Left colon (tissue), 2 donors: Measurements from ENCODE around the gene TNFSF13. TPM values are rescaled to one million over a fixed set of nuclear protein-coding genes. Genes with fewer than 3 reads are reported as not detected.

Experiments
- ATAC-seq: fragments of 200-7000 bp; cut with Tn5 transposase; one replicate; pipeline ENCODE4 v1.9.1; 2020; ENCODE audit warnings: mild to moderate bottlenecking, moderate library complexity
- DNase-seq, 2 donors: peaks; one replicate each; pipeline ENCODE4 v3.0.0-alpha.2; 2020
- intact Hi-C, 2 donors: fragments of 100-400 bp; cut with DNase I in 1 of 2; cut with micrococcal nuclease in 1 of 2; formaldehyde crosslinking; loops; one replicate each; pipeline versions ENCODE4 v1.11.2 to v1.14.0; 2022; cut with DNase I, micrococcal nuclease
- total RNA-seq, 2 donors: library from RNA; stranded (reverse); fragmentation: NEBNext Ultra II Directional; extraction: Animal tissue kit (Norgen Biotek cat#: 25700); gene quantifications; one replicate each; pipeline ENCODE4 v1.2.1, GENCODE V29; 2021
- donor health status: DM: no; HTN: no; CAD: no.
- donor health status: DM: yes; HTN: yes; CAD: no.

The TNFSF13 gene
- total RNA-seq, 2 donors from 2014 or later, result 77.2 to 121 TPM

DNA sequence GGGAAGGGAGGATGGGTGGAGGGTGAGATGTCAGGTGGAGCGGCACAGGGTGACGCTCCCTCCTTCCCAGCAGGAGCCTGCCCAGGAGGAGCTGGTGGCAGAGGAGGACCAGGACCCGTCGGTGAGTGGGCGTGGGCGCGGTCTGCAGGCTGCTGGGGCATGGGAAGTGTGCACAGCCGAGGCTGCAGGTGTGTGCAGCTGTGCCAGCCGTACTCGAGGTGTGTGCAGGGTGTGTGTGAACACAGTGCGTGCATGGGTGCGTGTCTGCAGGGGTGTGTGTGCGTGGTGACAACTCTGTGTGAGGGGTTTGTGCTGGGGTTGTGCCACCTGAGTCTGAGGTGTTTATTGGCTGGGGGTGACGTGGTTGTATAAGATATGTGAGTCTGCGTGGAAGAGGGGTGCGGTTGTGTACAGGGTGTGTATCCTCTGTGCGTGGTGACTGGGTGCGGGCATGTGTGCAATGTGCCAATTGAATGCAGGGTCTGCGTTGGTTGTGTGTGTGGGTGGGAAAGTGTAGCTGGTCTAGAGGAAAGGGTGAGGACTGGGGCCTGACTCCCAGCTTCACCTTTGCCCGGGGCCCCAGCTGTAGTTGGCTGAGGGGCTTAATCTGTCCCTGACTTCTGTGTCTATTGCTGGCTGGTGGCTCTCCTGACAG, 9.0 kb upstream of the TNFSF13 start:
- intact Hi-C loops, result no loop called here
- ATAC-seq, result peak; percentile 74
- DNase-seq, result peak; percentile 63 to 72

DNA sequence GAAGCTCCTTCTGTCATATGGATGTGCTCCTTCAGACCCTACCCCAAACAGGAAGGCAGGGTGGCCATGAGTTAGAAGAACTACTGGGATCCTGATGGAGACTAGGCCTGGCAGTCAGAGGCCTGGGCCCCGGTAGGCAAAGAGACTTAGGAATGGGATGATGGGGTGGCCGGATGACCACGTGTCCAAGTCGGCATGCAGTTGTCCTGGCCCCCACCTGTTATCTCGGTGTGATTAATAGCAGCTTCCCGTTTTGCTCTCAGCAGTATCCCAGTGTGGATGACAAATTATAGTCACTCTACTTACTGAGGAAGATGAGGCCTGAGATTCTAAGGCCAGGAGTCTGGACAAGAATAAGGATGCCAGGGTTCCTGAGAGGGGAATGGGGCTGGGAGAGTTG, 8.2 kb upstream of the TNFSF13 start:
- intact Hi-C loops, result no loop called here
- ATAC-seq, result no peak
- no peak for DNase-seq

DNA sequence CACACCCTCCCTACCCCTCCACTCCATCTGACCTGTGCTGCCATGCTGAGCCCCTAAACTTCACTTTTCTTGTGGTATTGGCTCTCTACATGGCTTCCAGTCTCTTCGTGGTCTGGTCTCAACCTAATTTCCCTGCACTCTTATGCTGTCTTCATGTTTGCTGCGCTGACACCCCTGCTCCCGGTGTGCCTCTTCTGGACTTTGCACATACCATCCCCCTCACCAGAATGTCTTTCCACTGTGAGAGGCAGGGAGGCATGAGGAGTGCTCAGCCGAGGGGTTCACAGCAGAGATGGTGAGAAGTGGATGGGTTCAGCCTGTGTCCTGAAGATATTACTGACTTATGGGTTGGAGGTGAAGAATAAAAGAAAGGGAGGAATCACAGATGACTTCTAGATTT, 7.2 kb upstream of the TNFSF13 start:
- intact Hi-C loops, result no loop called here
- ATAC-seq (no peak), DNase-seq (no peak)

DNA sequence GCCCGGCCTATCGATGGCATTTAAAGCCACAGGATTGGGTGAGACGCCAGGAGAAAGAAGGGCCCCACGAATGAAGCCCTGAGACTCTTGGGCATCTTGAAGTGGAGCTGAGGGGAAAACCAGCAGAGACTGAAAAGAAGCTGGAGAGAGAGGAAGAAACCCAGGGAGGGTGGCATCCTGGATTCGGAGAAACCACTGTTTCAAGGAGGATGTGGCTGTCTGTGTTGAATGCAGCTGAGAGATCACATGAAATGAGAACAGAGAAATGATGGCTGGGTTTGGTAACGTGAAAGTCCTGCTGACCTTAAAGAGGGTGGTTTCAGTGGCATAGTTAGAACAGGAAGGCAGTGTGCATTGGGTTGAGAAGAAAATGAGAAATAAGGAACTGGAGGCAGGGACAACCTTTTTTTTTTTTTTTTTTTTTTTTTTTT, 5.9 kb upstream of the TNFSF13 start:
- intact Hi-C loops, result no loop called here
- no peak for ATAC-seq
- no peak for DNase-seq

DNA sequence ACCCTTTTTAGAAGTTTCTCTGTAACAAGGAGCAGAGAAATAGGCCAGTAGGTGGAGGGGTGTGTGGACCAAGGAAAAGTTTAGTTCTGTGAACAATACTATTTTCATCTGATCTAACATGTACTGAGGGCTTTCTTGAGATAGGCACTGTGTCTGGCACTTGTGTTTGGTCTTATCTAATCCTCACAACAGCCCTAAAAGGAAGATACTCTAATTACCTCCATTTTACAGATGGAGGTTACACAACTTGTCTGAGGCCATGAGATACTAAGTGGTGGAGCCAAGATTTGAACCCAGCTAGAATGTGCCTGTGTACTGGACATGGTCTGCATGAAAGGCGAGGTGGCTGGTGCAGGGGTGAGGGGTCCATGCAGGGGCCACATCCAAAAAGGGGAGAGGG, 5.2 kb upstream of the TNFSF13 start:
- intact Hi-C loops, result no loop called here
- DNase-seq (no peak), ATAC-seq (no peak)

DNA sequence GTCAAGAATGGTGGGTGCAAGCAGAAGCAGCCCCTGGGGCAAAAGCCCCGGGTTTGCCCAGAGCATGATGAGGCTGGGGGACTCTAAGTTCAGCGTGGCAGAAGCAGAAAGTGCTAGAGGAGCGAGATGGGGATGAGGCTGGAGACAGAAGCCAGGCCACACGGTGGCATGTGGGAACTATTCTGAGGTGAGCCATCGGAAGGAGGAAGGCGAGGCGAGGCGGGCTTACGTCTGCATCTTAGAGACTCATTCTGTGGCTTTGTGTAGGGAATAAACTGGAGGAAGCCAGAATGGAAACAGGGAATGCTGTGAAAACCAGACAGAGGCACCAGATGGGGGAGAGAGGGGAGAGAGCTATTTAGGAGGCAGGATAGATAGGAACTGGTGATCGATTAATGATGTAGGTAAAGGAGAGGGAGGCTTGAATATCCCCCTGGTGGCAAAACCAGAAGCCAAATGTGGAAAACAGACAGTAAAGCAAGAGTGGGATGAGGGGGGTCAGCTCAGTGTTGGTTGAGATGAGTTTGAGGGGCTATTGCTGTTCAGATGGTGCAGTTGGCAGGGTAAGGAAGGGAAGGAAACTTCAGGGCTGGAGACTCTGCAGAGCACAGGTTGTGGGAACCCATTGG, 3.1 kb upstream of the TNFSF13 start:
- DNase-seq (no peak), ATAC-seq (no peak)
- intact Hi-C loops, result no loop called here

DNA sequence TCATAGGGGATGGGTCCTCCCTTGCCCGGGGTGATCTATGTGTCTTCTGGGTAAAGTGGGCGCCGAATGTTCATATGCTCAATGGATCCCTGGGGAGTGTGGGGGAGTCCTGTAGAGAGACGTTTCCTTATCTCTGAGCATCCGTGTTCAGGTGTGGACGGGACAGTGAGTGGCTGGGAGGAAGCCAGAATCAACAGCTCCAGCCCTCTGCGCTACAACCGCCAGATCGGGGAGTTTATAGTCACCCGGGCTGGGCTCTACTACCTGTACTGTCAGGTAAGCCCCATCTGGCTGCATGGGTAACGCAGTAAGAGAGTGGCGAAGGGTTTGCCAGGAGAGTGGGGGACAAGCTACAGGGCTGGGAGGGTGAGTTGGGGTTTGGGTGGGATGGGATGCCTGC, 1.9 kb upstream of the TNFSF13 start:
- intact Hi-C loops, result no loop called here
- DNase-seq (peak; percentile 72 to 76), ATAC-seq (peak; percentile 40)

DNA sequence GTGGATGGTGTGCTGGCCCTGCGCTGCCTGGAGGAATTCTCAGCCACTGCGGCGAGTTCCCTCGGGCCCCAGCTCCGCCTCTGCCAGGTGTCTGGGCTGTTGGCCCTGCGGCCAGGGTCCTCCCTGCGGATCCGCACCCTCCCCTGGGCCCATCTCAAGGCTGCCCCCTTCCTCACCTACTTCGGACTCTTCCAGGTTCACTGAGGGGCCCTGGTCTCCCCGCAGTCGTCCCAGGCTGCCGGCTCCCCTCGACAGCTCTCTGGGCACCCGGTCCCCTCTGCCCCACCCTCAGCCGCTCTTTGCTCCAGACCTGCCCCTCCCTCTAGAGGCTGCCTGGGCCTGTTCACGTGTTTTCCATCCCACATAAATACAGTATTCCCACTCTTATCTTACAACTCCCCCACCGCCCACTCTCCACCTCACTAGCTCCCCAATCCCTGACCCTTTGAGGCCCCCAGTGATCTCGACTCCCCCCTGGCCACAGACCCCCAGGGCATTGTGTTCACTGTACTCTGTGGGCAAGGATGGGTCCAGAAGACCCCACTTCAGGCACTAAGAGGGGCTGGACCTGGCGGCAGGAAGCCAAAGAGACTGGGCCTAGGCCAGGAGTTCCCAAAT, 1.3 kb upstream of the TNFSF13 start:
- ATAC-seq (peak; percentile 46), DNase-seq (peak; percentile 68 to 83)
- intact Hi-C loops, result no loop called here

DNA sequence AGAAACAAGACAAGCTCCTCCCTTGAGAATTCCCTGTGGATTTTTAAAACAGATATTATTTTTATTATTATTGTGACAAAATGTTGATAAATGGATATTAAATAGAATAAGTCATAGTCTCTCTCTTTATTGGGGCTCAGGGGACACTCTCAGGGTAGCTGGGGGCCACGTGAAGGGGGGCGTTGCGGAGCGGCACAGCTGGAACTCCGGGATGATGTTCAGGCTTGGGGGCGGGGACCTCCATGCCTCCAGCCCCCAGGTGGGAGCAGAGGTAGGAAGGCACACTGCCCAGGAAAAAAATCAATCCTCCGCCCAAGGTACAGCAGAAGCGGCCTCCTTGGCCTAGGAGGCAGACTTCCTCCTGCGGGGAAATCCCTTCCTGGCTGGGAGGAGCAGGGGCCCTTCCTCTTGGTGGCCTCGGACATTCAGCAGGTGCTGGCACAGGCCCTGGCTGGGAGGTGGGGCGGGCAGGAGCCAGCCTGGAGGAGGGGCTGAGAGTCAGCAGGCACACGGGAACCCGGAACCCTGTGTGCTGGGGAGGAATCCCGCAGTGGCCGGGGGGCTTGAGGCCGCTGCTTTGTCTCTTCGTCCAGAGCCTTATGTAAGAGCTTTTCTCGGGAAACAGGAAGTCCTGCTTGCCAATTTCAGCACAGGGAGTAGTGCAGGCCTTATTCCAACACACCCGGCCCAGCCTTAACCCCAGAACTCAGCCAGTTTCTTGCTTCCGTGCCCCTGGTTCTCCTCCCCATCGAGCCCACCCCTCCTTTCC, 591 bp upstream of the TNFSF13 start:
- intact Hi-C loops, result no loop called here
- ATAC-seq, result peak; percentile 67
- peak; percentile 91 to 97 for DNase-seq

DNA sequence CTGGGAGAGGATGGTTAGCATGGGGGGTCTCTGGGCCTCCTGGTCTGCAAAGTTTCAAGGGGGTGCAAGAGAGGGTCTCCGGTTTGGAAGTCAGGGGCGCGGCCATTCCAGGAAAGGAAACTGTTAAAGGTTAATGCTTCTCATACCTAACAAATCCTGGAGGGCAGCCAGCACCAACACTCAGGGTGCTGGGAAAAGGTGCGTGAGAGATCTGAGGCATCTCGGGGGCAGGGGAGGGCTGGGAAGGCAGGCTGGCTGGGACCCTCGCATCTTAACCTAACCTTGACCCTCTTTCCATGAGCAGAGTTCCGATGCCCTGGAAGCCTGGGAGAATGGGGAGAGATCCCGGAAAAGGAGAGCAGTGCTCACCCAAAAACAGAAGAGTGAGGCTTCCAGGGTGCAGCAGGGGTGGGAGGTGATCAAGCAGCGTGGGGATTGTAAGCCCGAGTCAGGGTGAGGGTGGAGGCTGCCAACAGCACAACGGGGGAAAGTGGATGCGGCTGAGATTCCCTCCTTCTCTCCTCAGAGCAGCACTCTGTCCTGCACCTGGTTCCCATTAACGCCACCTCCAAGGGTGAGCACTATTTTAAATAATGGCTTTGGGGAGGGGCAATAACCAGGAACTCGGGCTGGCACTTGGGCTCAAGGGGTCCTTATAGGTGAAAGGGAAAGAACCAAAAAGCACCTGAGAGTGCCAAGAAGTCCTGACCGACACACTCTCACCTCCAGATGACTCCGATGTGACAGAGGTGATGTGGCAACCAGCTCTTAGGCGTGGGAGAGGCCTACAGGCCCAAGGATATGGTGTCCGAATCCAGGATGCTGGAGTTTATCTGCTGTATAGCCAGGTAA, 996 bp downstream of the TNFSF13 start:
- intact Hi-C loops, result loop anchor here in 1 of 2 donors (2.0 kb wide), 1 partner anchor 45 kb away; no protein-coding TSS in a partner anchor
- ATAC-seq (no peak), DNase-seq (peak; percentile 71 to 80)

DNA sequence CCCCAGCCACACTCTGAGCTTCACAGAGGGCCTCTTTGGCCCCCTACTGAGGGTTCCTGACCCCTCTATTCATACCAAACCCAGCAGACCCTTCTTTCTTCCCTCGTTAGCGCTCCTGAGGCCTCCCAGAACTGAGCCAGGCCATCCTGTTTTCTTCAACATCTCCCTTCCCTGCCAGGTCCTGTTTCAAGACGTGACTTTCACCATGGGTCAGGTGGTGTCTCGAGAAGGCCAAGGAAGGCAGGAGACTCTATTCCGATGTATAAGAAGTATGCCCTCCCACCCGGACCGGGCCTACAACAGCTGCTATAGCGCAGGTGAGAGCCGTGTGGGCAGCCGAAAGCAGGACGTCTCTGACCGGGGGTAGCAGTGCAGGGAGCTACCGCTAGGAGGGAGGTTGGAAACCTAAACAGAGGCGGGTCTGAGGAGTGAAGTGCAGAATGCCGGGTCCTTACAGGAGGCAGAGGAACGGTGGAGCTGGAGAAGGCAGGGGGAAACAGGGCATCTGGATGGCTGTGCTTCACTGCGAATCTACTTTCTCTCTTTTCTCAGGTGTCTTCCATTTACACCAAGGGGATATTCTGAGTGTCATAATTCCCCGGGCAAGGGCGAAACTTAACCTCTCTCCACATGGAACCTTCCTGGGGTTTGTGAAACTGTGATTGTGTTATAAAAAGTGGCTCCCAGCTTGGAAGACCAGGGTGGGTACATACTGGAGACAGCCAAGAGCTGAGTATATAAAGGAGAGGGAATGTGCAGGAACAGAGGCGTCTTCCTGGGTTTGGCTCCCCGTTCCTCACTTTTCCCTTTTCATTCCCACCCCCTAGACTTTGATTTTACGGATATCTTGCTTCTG, 1.9 kb downstream of the TNFSF13 start:
- DNase-seq, result peak; percentile 80 to 88
- ATAC-seq, result peak; percentile 41
- intact Hi-C loops, result loop anchor here in 1 of 2 donors (2.0 kb wide), 1 partner anchor 46 kb away; no protein-coding TSS in a partner anchor

DNA sequence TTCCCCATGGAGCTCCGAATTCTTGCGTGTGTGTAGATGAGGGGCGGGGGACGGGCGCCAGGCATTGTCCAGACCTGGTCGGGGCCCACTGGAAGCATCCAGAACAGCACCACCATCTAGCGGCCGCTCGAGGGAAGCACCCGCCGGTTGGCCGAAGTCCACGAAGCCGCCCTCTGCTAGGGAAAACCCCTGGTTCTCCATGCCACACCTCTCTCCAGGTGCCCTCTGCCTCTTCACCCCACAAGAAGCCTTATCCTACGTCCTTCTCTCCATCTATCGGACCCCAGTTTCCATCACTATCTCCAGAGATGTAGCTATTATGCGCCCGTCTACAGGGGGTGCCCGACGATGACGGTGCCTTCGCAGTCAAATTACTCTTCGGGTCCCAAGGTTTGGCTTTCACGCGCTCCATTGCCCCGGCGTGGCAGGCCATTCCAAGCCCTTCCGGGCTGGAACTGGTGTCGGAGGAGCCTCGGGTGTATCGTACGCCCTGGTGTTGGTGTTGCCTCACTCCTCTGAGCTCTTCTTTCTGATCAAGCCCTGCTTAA, 2.6 kb downstream of the TNFSF13 start:
- peak; percentile 57 for ATAC-seq
- DNase-seq, result peak; percentile 94 to 96
- intact Hi-C loops, result loop anchor here in 1 of 2 donors (2.0 kb wide), 1 partner anchor 46 kb away; no protein-coding TSS in a partner anchor

DNA sequence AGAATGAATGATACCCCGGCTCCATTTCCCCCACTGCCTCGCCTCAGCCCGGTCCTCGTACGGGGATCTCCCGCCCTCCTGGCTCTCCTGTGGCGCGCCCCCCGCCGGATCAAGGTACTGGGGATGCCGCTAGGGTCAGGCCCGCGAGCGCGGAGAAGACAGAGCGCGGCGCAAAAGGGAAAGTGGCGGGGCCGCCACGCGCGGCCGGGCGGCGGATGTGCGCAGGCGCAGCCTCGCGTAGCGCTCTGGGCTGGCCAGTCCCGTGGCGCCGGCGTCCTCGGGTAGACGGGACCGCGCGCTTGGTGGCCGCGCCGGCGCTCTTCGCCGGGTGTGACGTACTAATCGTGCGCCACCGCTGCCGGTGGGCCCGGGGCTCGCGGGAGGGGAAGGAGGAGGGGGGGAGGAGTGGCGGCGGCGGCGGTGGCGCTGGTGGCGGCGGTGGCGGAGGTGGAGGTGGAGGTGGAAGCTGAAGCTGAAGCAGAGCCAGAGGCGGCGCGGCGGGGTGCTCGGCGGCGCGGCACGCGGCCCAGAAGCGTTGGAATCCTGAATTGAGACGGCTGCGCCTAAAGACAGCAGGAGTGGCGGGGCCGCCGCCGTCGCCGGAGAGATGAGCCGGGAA, 3.1 kb downstream of the TNFSF13 start, which contains the start of gene SENP3:
Gene SENP3, plus strand, starts transcription at position 331 of the 619 bp plus-strand sequence. CDS start 1,158 bp downstream, outside the sequence.
- DNase-seq, result peak; percentile 88 to 93
- intact Hi-C loops, result loop anchor here in 1 of 2 donors (2.0 kb wide), 1 partner anchor 47 kb away; no protein-coding TSS in a partner anchor
- ATAC-seq, result peak; percentile 56

DNA sequence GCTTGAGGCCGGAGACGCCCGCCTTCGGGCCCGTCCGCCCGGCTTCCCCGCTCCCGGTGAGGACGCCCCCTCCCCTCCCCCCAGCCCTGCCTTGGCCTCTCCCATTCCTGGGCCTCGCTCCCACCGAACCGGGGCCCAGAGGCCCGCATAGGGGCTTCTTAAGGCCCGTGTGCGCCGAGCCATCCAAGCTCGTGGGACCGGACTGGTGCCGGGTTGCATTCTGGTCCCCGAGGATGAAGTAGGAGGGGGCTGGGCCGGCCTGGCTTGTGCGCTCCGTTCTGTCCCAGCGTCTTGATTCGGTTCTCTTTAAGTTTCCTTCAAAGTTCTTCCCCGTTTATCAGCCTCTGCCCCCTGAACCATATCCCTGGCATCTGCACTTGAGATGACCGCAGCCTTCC, 3.7 kb downstream of the TNFSF13 start:
- no peak for DNase-seq
- no peak for ATAC-seq
- intact Hi-C loops, result no loop called here

DNA sequence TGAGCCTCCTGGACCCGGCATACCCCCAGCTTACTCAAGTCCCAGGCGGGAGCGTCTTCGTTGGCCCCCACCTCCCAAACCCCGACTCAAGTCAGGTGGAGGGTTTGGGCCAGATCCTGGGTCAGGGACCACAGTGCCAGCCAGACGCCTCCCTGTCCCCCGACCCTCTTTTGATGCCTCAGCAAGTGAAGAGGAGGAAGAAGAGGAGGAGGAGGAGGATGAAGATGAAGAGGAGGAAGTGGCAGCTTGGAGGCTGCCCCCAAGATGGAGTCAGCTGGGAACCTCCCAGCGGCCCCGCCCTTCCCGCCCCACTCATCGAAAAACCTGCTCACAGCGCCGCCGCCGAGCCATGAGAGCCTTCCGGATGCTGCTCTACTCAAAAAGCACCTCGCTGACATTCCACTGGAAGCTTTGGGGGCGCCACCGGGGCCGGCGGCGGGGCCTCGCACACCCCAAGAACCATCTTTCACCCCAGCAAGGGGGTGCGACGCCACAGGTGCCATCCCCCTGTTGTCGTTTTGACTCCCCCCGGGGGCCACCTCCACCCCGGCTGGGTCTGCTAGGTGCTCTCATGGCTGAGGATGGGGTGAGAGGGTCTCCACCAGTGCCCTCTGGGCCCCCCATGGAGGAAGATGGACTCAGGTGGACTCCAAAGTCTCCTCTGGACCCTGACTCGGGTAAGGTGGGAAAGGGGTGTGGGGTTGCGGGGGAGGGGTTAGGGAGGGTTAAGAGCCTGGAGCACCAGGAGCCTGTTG, 4.7 kb downstream of the TNFSF13 start:
- DNase-seq (no peak), ATAC-seq (no peak)
- intact Hi-C loops, result no loop called here

DNA sequence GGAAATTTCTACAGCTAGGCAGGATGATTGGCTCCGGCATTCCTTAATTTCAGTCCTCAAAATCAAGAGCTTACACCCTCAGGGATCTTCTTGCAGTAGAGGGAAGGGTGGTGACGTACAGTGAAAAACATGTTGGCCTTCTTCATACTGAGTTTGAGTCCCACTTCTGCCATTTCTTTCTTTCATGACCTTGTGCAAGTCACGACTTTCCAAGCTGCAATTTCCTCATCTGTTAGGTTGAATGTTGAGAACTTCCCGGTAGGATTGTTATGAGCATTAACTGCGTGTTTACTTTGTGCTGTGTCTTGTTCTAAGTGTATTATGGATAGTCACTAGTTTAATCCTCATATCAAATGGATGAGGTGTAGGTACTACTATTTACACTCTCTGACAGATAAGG, 11.0 kb downstream of the TNFSF13 start:
- no peak for ATAC-seq
- no peak for DNase-seq
- intact Hi-C loops, result no loop called here
